ENCODE data around the gene HIVEP2. TPM values are rescaled to one million over a fixed set of nuclear protein-coding genes. Genes with fewer than 3 reads are reported as not detected.

Gene HIVEP2
- total RNA-seq, 1 donor from 2014 or later, result 7.9 TPM

GRCh38 chr6:142790257-142790656 lies 154.7 kb downstream of the HIVEP2 start:
- Histone ChIP-seq H3K36me3 (ENCODE audit: control insufficient read depth, insufficient read depth, low read length) (no peaks in the 10 kb centered on the region), H3K27me3 (ENCODE audit: control insufficient read depth, insufficient read depth, low read length) (no peaks in the 10 kb centered on the region), H3K4me3 (ENCODE audit: low read depth, low read length) (no peak overlapping the region)
- FAIRE-seq, result no peak
- DNase-seq (ENCODE audit: low read depth), result no peak
- no peak for TF ChIP-seq CTCF (IDR thresholded peaks at IDR 0.05; ENCODE audit: insufficient read depth, low read length, severe bottlenecking)

- H3K4me3 ChIP-seq (ENCODE audit: low read depth, low read length), result no peak overlapping the region
- H3K36me3 ChIP-seq (ENCODE audit: control insufficient read depth, insufficient read depth, low read length), result no peaks in the 10 kb centered on the region
- no peak for TF ChIP-seq CTCF (IDR thresholded peaks at IDR 0.05; ENCODE audit: insufficient read depth, low read length, severe bottlenecking)
- DNase-seq (ENCODE audit: low read depth) (no peak), FAIRE-seq (no peak)
- H3K27me3 ChIP-seq (ENCODE audit: control insufficient read depth, insufficient read depth, low read length), result no peaks in the 10 kb centered on the region
Observed at GRCh38 chr6:142787422-142787821, 157.6 kb downstream of the HIVEP2 start.

DNA sequence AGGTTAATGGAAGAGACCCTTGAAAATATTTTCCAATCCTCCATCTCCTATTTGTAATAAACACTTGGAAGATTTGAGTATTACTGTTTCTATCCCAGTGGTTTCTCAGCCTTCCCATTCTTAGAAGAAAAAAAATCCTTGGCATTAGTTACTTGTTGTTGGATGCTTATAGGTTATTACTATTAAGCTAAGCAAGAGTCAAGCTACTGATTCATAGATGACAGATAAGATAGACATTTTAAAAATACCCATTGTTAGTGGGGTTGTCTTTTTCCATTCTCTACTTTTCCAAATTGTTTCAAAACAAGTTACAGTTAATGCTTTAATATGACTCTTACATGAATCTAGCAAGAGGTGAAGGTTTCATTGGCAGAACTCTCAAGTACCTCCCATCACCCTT lies 158.5 kb downstream of the HIVEP2 start:
- no peak for FAIRE-seq

DNA sequence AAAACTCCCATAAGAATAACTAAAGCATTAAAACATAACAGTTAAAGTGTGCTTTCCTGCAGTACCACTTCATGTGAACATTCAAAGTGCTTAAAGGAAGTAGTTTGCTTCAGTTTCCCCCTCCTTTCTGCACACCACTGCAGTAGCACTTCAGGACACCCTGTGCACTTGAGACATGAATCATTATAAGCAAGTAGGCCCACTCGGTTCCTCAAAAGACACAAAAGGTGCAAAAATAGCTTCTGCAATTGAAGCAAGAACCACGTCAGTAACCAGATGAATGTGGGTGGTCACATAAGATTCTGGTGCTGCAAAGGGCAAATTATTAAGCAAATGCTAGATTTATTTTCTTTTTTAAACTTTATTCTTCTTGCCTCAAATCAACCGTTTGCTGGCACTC lies 160.6 kb downstream of the HIVEP2 start:
- Histone ChIP-seq H3K27me3 (ENCODE audit: control insufficient read depth, insufficient read depth, low read length) (no peaks in the 10 kb centered on the region), H3K36me3 (ENCODE audit: control insufficient read depth, insufficient read depth, low read length) (no peaks in the 10 kb centered on the region), H3K4me3 (ENCODE audit: low read depth, low read length) (no peak overlapping the region)
- FAIRE-seq (no peak), DNase-seq (ENCODE audit: low read depth) (no peak)
- TF ChIP-seq CTCF (IDR thresholded peaks at IDR 0.05; ENCODE audit: insufficient read depth, low read length, severe bottlenecking), result no peak

More for the DNA sequence above, 158.5 kb downstream of the HIVEP2 start:
- Histone ChIP-seq H3K4me3 (ENCODE audit: low read depth, low read length) (no peak overlapping the region), H3K27me3 (ENCODE audit: control insufficient read depth, insufficient read depth, low read length) (no peaks in the 10 kb centered on the region), H3K36me3 (ENCODE audit: control insufficient read depth, insufficient read depth, low read length) (no peaks in the 10 kb centered on the region)
- no peak for TF ChIP-seq CTCF (IDR thresholded peaks at IDR 0.05; ENCODE audit: insufficient read depth, low read length, severe bottlenecking)
- peak; percentile 28 for DNase-seq (ENCODE audit: low read depth)

- Histone ChIP-seq H3K4me3 (ENCODE audit: low read depth, low read length) (no peak overlapping the region), H3K36me3 (ENCODE audit: control insufficient read depth, insufficient read depth, low read length) (no peaks in the 10 kb centered on the region), H3K27me3 (ENCODE audit: control insufficient read depth, insufficient read depth, low read length) (no peaks in the 10 kb centered on the region)
- FAIRE-seq, result no peak
- TF ChIP-seq CTCF (IDR thresholded peaks at IDR 0.05; ENCODE audit: insufficient read depth, low read length, severe bottlenecking), result no peak
- DNase-seq (ENCODE audit: low read depth), result no peak
Observed at GRCh38 chr6:142783499-142783898, 161.5 kb downstream of the HIVEP2 start.

GRCh38 chr6:142781129-142781528 lies 163.8 kb downstream of the HIVEP2 start:
- no peak for TF ChIP-seq CTCF (IDR thresholded peaks at IDR 0.05; ENCODE audit: insufficient read depth, low read length, severe bottlenecking)
- Histone ChIP-seq H3K36me3 (ENCODE audit: control insufficient read depth, insufficient read depth, low read length) (no peaks in the 10 kb centered on the region), H3K4me3 (ENCODE audit: low read depth, low read length) (no peak overlapping the region), H3K27me3 (ENCODE audit: control insufficient read depth, insufficient read depth, low read length) (no peaks in the 10 kb centered on the region)
- no peak for DNase-seq (ENCODE audit: low read depth)
- no peak for FAIRE-seq

Measured in bronchial epithelial cell (primary cell).